Lung (tissue), 12 donors: ENCODE measurements around the gene SCD. TPM values are rescaled to one million over a fixed set of nuclear protein-coding genes. Genes with fewer than 3 reads are reported as not detected.
A peak's percentile ranks its signal among the peaks of the same experiment; 100 is the strongest.

ENCODE experiments used
- ATAC-seq: fragments of 200-7000 bp; cut with Tn5 transposase; one replicate; pipeline ENCODE4 v1.9.1; 2020; ENCODE audit warnings: moderate number of reproducible peaks; ENCODE audit not compliant: insufficient read depth, low FRiP score
- DNase-seq, 3 donors: peaks; one replicate each; pipeline ENCODE4 v3.0.0-alpha.2; 2013 to 2017
- H3K27ac ChIP-seq, 2 donors: one replicate each; pipeline ENCODE4 v1.5.1; 2013; ENCODE audit warnings: mild to moderate bottlenecking in 2 of 2, moderate library complexity in 2 of 2, control low read depth in 1 of 2, inconsistent platforms in 1 of 2, low read depth in 1 of 2, low read length in 1 of 2
- H3K27me3 ChIP-seq, 3 donors: one replicate each; pipeline ENCODE4 v1.5.1; 2013; ENCODE audit warnings: low read length in 2 of 3; ENCODE audit not compliant: control insufficient read depth in 3 of 3, insufficient read depth in 3 of 3
- H3K36me3 ChIP-seq, 4 donors: one replicate each; pipeline ENCODE4 v1.5.1; 2013; ENCODE audit warnings: low read length in 4 of 4, mild to moderate bottlenecking in 1 of 4, moderate library complexity in 1 of 4; ENCODE audit not compliant: control insufficient read depth in 4 of 4, insufficient read depth in 4 of 4
- H3K4me1 ChIP-seq, 5 donors: one replicate each; pipeline ENCODE4 v1.5.1; 2013; ENCODE audit warnings: low read length in 5 of 5, mild to moderate bottlenecking in 2 of 5, moderate library complexity in 1 of 5; ENCODE audit not compliant: control insufficient read depth in 5 of 5, insufficient read depth in 5 of 5
- H3K4me3 ChIP-seq: one replicate; pipeline ENCODE4 v1.5.1; 2013; ENCODE audit warnings: mild to moderate bottlenecking, control low read depth, moderate library complexity
- H3K9ac ChIP-seq, 2 donors: one replicate each; pipeline ENCODE4 v1.5.1; 2013; ENCODE audit warnings: low read length in 2 of 2, control low read depth in 1 of 2; ENCODE audit not compliant: insufficient read depth in 1 of 2
- H3K9me3 ChIP-seq, 4 donors: one replicate each; pipeline ENCODE4 v1.5.1; 2013; ENCODE audit warnings: low read length in 3 of 4, mild to moderate bottlenecking in 1 of 4, moderate library complexity in 1 of 4; ENCODE audit not compliant: control insufficient read depth in 4 of 4, insufficient read depth in 3 of 4
- CTCF ChIP-seq: IDR thresholded peaks from 2 replicates; pipeline ENCODE4 v1.5.1; 2012; ENCODE audit warnings: mild to moderate bottlenecking; ENCODE audit errors: control extremely low read depth, extremely low read depth
- WGBS, 2 donors: extraction: QIAGEN DNeasy Blood & Tissue Kit; methylation state at CpG; one replicate each; pipeline ENCODE4 v1.1.7; 2013; 5-methylcytosine and 5-hydroxymethylcytosine counted together
- polyA plus RNA-seq, 2 donors: library from polyadenylated mRNA; stranded (reverse); fragments of 200-250 nt; gene quantifications; one replicate each; pipeline ENCODE4 v1.2.1, GENCODE V29; 2013
- total RNA-seq, 2 donors: library from RNA; depleted of rRNA in 1 of 2; stranded (reverse); fragments of >200 nt in 1 of 2; gene quantifications; one replicate each; pipeline ENCODE4 v1.2.1, GENCODE V29; 2014 to 2021
- donor health status: control.
- donor health status: control.
- donor health status: Bipolar disorder and iron deficiency.
- donor health status: healthy.
- donor health status: DM: yes; HTN: yes; CAD: no.

The SCD gene
- total and polyA plus RNA-seq, 4 donors = 136 to 383 (median 239) TPM

GRCh38 chr10:100339236-100339635, 7.8 kb upstream of the SCD start:
- ATAC-seq = no peak

GRCh38 chr10:100340948-100341847, 5.8 kb upstream of the SCD start:
- H3K27ac ChIP-seq = no peak overlapping the region

More at GRCh38 chr10:100339236-100339635, 7.8 kb upstream of the SCD start:
- DNase-seq = no peak
- WGBS, 2 donors = 48 to 57% methylated on average over 5 of the region's 5 CpGs
- TF ChIP-seq CTCF = no peak
- Histone ChIP-seq H3K9me3 (no peaks in the 10 kb centered on the region), H3K36me3 (no peaks in the 10 kb centered on the region), H3K27me3 (peaks cover 0 to 2% (median 0%) of the 10 kb centered on the region in 3 donors), H3K4me3 (no peak overlapping the region), H3K27ac (no peak overlapping the region), H3K4me1 (peaks cover 0 to 3% (median 0%) of the 10 kb centered on the region in 5 donors), H3K9ac (no peak overlapping the region)

GRCh38 chr10:100341953-100342626, 4.9 kb upstream of the SCD start:
- no peak overlapping the region for H3K4me3 ChIP-seq
- H3K27me3 ChIP-seq = peaks cover 0 to 16% (median 14%) of the 10 kb centered on the region in 3 donors
- H3K27ac ChIP-seq = no peak overlapping the region
- no peaks in the 10 kb centered on the region for H3K9me3 ChIP-seq
- peak; percentile 28 for TF ChIP-seq CTCF
- H3K9ac ChIP-seq = no peak overlapping the region
- H3K4me1 ChIP-seq = peaks cover 0 to 4% (median 0%) of the 10 kb centered on the region in 5 donors
- H3K36me3 ChIP-seq = no peaks in the 10 kb centered on the region
- WGBS, 2 donors = 54 to 57% methylated on average over 9 of the region's 9 CpGs
- no peak for ATAC-seq
- peak; percentile 20 to 51 (median 39) for DNase-seq

More at GRCh38 chr10:100340948-100341847, 5.8 kb upstream of the SCD start:
- no peak for TF ChIP-seq CTCF
- Histone ChIP-seq H3K9ac (no peak overlapping the region), H3K4me3 (no peak overlapping the region), H3K9me3 (no peaks in the 10 kb centered on the region), H3K36me3 (no peaks in the 10 kb centered on the region), H3K27me3 (peaks cover 0 to 14% (median 9%) of the 10 kb centered on the region in 3 donors), H3K4me1 (peaks cover 0 to 3% (median 0%) of the 10 kb centered on the region in 5 donors)
- 78 to 80% methylated on average over 12 of the region's 12 CpGs for WGBS, 2 donors
- no peak for DNase-seq
- ATAC-seq = peak; percentile 16
